Stimulated activated CD4-positive, alpha-beta T cell treated with anti-CD3 and anti-CD28 coated beads, Interleukin-4, amount 100 ng/mL, for 1 hour (primary cell): ENCODE results near the gene TCF4.
A peak's percentile ranks its signal among the peaks of the same experiment; 100 is the strongest.

ENCODE experiments used
- DNase-seq: peaks from one replicate; pipeline ENCODE4 v3.0.0-alpha.2; 2020

The TCF4 gene

DNA sequence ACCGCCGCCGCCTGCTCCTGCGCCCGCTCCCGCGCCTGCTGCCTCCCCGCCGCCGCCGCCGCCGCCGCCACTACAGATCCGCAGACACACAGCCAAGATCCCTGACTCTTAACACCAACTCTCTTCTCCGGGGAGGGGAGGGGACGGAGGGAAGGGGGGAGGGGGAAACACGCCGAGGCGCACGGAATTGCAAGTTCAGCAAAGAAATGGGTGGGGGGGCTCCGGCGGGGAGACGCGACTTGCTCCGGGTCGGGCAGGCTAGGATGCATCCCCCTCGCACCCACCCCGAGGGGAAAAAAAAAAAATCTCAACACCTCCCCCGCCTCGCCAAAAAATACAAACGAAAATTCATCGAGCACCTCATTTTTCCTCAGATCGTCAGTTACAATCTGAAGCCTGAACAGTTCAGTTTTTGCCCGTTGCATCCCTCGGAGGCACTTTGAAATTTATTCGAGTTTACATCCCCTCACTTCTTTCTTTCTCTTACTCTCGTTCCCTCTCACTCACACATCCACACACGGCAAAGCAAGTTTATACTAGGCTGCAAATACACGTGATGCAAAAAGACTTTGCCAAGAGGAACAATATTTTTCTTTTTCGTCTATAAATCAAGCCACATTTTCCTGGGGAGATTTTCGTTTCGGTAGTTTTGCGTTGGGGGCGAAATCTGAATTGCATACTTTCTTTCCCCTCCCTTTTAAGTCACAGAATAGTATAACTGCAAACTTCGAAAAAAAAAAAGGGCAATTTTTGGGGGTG is at the start of gene TCF4:
TSS of gene TCF4 (minus strand) at position 82 of the 759 bp plus-strand sequence. CDS start 1,076 bp downstream, outside the sequence.
- peak; percentile 23 for DNase-seq

DNA sequence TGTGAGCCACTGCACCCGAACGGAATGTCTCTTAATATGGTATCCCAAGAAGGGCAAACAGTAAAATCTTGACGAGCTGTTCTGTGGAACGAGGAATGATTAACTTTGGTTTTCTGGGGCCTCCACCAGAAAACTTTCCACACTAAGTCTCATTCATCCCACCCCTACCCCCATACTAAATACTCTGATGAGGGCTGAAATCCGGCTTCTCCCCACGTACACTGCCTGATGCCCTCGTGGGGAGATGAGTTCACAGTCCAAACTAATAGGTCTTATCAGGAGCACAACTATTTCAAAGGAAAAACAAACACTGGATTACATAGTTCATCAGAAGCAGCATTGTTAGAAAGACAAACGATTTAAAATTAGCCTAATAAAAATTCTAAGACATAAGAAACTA is 49.2 kb upstream of the TCF4 start:
- DNase-seq: no peak

DNA sequence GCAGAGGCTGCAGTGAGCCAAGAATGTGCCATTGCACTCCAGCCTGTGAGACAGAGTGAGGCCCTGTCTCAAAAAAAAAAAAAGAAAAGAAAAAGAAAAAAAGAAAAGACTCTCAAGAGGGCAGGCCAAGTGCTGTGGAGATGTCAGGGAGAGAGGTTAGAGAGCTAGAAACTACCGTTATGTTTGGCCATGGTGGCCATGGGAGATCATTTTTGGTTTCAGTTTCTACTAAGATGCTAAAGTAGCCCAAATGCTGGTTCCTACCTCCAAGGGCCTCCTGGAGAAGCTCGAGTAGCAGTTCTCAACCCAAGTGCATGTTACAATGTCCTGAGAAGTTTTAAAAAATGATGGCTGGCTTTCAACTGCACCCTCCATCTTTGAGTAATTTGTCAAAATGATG is 47.4 kb upstream of the TCF4 start:
- DNase-seq: no peak

GRCh38 chr18:55634545-55634944 is 46.6 kb upstream of the TCF4 start:
- DNase-seq: no peak

DNA sequence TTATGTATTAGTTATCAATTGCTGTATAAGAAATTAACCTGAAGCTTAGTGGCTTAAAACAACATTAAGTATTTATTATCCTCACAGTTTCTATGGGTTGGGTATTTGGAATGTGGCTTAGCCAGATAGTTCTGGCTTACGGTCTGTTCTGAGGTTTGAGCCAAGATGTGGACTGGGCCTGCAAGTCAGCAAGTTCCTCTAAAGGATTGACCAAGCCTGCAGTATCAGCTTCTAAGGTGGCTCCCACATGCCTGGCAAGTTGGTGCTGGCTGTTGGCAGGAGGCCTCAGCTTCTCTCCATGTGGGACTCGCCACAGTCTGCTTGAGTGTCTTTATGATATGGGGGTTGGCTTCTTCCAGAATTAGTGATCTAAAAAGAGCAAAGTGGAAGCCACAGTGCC is 45.0 kb upstream of the TCF4 start:
- no peak for DNase-seq

DNA sequence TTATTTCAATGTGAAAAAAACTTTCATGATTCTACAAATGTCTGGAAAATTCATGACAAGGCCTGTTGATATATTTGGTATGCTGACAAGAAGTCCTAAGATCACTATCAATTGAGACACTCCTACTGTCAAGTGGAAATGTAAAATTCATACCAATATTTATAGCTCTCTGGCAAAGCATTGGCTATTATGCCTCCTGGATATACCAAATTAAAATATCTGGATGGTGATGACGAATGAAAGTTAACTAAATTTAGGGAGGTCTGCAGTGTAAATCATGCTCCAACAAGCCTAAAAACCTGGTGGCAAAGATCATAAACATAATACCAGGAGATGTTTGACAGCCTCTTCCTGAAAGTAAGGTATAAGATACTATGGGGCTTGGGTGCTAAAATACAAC is 41.1 kb upstream of the TCF4 start:
- DNase-seq: no peak

GRCh38 chr18:55627007-55627406 is 39.0 kb upstream of the TCF4 start:
- no peak for DNase-seq

DNA sequence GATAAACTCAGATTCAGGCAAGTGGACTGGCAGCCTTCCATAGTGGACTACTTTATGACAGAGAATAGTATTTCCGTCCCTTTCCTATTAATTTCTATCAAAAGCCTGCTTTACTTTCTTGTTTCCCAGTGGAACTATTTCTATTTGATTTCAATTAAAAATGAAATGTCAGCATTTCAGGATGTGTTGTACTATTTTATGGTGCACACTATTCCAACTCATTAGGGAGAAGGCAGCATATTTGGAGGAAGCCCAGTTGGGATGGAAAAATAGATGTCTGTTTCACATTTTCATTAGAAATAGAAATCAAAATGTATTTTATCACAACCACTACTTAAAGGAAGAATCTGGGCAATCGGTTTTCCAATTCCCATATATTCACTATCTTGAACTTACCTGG is 37.9 kb upstream of the TCF4 start:
- no peak for DNase-seq

GRCh38 chr18:55623626-55624025 is 35.6 kb upstream of the TCF4 start:
- DNase-seq: no peak

DNA sequence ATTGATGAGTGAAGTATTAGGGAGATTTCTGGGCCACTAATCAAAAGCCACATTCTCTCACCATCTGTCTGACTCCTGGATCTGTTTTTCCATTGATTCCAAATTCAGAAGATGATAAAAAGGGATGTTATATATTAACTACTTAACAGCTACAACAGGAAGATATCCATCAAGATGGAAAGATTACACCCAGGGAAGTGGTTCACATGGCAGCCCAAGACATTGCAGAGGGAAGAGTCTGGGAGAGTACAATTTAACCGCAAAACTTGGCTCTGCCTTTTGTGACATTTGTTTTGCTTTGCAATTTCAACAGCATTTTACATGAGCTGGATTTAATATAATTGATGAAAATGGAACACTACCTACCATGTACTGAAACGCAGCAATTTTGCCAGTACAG is 22.5 kb upstream of the TCF4 start:
- no peak for DNase-seq

DNA sequence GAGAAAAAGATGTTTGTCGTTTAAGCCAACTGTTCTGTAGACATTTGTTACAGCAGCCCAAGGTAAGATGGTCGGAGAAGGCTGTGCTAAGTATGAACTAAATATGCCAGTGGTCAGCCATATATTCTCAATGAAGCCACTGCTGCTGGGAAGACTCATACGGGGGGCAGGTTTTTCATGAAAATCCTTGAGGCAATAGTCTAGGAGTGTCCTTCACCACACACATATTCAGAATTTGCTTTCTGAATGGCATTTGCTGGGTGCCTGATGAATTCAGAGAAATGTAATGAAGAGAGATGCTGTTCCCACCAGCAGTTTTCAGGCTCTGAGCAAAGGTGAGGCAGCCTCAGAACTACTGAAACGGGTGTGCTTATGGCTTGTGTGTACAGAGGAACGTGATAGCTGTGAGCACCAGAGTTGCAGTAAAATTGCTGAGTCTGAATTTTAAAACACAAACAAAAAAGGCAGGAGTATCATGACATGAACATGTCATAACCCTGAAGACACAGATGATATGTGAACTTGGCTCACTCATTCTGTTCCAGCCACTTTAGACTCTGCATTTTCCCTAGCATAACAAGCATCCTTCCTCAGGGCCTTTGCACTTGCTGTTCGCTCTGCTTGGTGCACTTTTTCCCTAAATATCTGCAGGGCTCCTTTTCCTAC is 21.3 kb upstream of the TCF4 start:
- DNase-seq: no peak

- DNase-seq: no peak
Observed at GRCh38 chr18:55608497-55608896, 20.5 kb upstream of the TCF4 start.

- no peak for DNase-seq
Observed at GRCh38 chr18:55607773-55608172, 19.8 kb upstream of the TCF4 start.

- DNase-seq: no peak
Observed at GRCh38 chr18:55605733-55606338, 17.8 kb upstream of the TCF4 start.

- no peak for DNase-seq
Observed at GRCh38 chr18:55603775-55604174, 15.8 kb upstream of the TCF4 start.

DNA sequence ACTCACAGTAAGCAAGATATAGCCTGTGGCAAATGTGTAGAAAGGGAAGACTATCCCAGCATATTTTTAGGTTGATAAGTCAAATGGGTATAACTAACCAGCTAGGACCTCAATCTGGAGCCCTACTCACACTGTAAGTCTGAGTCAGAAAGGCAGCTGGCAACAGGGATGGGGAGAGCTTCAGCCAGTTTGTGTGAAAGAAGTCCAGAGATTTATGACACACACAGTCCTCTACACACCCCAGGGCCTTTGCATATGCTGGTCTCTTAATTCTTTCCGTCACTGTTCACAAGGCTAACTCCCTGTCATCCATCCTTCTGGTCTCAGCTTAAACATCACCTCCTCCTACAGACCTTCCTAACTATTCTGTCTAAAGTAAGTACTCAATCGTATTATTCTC is 5.9 kb upstream of the TCF4 start:
- no peak for DNase-seq

DNA sequence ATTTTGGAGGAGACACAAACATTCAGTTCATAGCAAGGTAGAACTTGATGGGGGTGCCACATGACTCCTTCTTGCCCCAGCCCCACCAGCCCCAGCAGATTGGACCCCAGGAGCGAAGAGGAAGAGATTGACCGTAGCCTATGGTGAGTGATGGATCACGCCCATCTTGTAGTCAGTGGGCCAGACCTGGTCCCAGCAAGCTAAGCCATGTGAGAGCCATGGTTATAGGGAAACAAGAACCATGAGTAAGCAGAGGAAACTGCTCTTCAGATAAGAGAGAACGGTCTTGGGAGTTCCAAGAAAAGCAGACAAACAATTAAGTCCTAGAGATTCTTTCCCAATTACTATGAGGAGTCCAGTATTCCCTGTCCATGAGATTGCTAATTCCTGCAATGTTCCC is 4.6 kb upstream of the TCF4 start:
- no peak for DNase-seq

DNA sequence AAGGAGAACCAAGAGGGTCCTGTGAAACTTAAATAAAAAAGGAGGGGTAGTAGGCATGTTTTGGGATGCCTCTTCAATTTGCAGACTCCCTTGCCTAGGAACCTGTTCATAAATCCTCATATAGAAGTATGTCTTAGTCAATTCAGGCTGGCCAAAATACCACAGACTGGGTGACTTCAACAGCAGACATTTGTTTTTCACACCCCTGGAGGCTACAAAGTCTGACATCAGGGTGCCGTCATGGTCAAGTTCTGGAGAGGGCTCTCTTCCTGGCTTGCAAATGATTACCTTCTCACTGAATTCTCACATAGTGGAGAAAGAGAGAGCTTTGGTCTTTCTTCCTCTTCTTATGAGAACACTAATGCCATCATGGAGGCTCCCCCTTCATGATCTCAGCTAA is 4.1 kb upstream of the TCF4 start:
- no peak for DNase-seq

DNA sequence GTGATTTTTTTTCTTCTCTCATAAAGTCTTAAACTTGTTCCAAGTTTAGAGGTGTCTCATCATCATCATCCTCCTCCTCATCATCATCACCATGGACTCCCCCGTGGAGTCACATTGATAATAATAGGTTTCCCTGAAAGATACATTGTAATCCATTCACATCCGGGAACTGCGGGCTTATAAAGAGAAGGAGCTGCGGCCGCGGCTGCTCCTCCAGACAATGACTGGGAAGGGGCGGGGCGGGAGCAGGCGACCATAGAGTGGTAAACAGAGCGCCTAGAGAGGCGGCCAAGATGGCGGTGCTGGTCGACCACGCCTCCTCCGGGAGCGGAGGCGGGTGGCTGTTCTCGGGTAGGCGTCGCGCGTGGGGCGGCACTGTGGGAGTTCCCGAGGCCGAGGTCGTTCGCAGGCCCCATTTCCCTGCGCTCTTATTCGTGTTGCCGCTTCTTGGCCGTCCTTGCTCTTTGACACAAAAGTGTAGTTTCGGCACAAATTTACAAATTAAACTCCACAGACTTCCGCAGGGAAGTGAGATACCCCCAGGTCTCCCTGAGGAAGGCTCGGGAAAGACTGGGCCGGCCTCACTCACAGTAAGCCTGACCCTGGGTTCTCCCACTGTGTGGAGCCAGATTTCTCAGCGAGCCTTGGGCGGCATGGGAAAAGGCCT is 1.8 kb upstream of the TCF4 start:
- DNase-seq: peak; percentile 68

DNA sequence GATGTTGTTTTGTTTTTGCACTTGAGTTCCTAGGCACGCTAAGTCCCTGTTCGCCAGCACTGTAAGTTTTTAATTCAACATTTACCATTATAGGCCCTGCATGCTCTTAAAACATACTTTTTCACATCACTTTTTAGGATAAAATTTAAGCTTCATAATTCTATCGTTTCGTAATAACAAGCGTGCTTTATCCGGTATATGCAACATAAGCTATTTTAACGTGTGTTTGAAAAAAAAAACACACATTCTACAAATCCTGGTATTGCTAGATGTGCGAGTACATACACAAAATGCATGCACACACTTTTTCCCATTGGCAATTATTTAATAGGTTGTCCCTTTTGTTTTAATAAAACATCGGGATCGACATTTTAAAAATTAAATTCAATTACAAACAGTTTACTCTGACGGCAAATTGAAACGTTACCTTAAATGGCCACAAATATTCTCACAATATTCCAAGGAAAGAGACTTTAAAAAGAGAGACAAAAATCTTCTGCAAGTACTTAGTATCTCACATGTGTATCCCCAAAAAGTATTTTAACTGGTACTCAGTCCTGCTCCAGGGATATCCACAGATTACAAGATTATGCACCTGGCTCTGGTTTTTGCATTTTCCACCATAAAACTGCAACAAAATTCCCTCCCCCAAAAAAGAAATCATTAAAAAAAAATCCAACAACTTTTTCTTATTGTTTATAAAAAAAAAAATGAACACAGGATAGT is 1.0 kb upstream of the TCF4 start:
- no peak for DNase-seq

- no peak for DNase-seq
Observed at GRCh38 chr18:55587418-55588110, 428 bp downstream of the TCF4 start.

DNA sequence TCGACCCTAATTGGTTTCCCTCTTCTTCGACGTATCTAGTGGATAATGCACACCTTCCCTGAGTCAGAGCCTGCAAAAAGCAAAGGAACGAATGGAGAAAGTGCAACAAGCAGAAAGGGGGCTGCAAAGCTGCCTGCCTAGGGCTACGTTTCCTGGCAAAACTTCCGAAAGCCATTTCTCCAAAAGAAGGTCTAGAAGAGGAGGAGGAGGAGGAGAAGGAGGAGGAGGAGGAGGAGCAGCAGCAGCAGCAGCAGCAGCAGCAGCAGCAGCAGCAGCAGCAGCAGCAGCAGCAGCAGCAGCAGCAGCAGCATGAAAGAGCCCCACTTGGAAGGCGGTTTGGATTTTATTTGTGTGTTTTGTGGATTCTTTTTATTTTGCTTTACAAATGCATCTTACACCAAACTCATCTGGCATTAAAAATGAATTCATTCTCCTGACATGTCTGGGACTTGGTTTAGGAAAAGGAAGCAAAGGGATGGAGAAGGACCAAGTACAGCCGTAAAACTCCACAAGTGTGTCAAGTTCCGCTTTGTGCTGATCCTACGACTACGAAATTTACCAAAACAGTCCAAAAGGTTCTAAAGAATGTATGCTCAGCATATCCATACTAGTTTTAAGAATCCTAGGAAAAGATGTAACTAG is 2.0 kb downstream of the TCF4 start:
- DNase-seq: no peak
